ENCODE results near the gene NUDCD3.
"Not testable (repeated sequence)": the region's sequence is repeated elsewhere in the genome, so short reads cannot be mapped to it uniquely, and the experiment has no call there.

Gene NUDCD3

GRCh38 chr7:44518761-44519160, 28.3 kb upstream of the NUDCD3 start:
- H3K36me3 ChIP-seq (ENCODE audit: control insufficient read depth in 5 of 5, insufficient read depth in 5 of 5, low read length in 5 of 5) = no peaks in the 10 kb centered on the region
- H3K27ac ChIP-seq (ENCODE audit: low read depth, low read length) = no peak overlapping the region
- H3K4me1 ChIP-seq (ENCODE audit: control insufficient read depth in 5 of 5, insufficient read depth in 5 of 5, low read length in 5 of 5) = no peaks in the 10 kb centered on the region
- H3K27me3 ChIP-seq (ENCODE audit: control insufficient read depth in 5 of 5, insufficient read depth in 4 of 5, low read length in 5 of 5) = peaks cover 0 to 5% (median 0%) of the 10 kb centered on the region in 5 donors
- H3K9me3 ChIP-seq (ENCODE audit: control insufficient read depth in 5 of 5, low read length in 5 of 5) = peaks cover 0 to 1% (median 0%) of the 10 kb centered on the region in 5 donors
- no peak overlapping the region for H3K9ac ChIP-seq (ENCODE audit: low read length in 5 of 5)
- H3K4me3 ChIP-seq (ENCODE audit: low read depth in 1 of 5, low read length in 5 of 5) = no peak overlapping the region

- H3K9me3 ChIP-seq (ENCODE audit: control insufficient read depth in 5 of 5, low read length in 5 of 5) = no peaks in the 10 kb centered on the region
- H3K27ac ChIP-seq (ENCODE audit: low read depth, low read length) = no peak overlapping the region
- no peak overlapping the region for H3K9ac ChIP-seq (ENCODE audit: low read length in 5 of 5)
- H3K4me1 ChIP-seq (ENCODE audit: control insufficient read depth in 5 of 5, insufficient read depth in 5 of 5, low read length in 5 of 5) = no peaks in the 10 kb centered on the region
- H3K27me3 ChIP-seq (ENCODE audit: control insufficient read depth in 5 of 5, insufficient read depth in 4 of 5, low read length in 5 of 5) = peaks cover 0 to 5% (median 0%) of the 10 kb centered on the region in 5 donors
- H3K4me3 ChIP-seq (ENCODE audit: low read depth in 1 of 5, low read length in 5 of 5) = no peak overlapping the region
- peaks cover 0 to 6% (median 0%) of the 10 kb centered on the region in 5 donors for H3K36me3 ChIP-seq (ENCODE audit: control insufficient read depth in 5 of 5, insufficient read depth in 5 of 5, low read length in 5 of 5)
These were observed 26.7 kb upstream of the NUDCD3 start for GRCh38 chr7:44517175-44517574.

- peaks cover 0 to 6% (median 0%) of the 10 kb centered on the region in 5 donors for H3K36me3 ChIP-seq (ENCODE audit: control insufficient read depth in 5 of 5, insufficient read depth in 5 of 5, low read length in 5 of 5)
- H3K9ac ChIP-seq (ENCODE audit: low read length in 5 of 5) = no peak overlapping the region
- no peaks in the 10 kb centered on the region for H3K27me3 ChIP-seq (ENCODE audit: control insufficient read depth in 5 of 5, insufficient read depth in 4 of 5, low read length in 5 of 5)
- H3K27ac ChIP-seq (ENCODE audit: low read depth, low read length) = no peak overlapping the region
- no peaks in the 10 kb centered on the region for H3K9me3 ChIP-seq (ENCODE audit: control insufficient read depth in 5 of 5, low read length in 5 of 5)
- H3K4me1 ChIP-seq (ENCODE audit: control insufficient read depth in 5 of 5, insufficient read depth in 5 of 5, low read length in 5 of 5) = no peaks in the 10 kb centered on the region
- H3K4me3 ChIP-seq (ENCODE audit: low read depth in 1 of 5, low read length in 5 of 5) = no peak overlapping the region
These were observed 25.3 kb upstream of the NUDCD3 start for GRCh38 chr7:44515590-44516268.

GRCh38 chr7:44512736-44513135, 22.3 kb upstream of the NUDCD3 start:
- H3K4me3 ChIP-seq (ENCODE audit: low read depth in 1 of 5, low read length in 5 of 5) = no peak overlapping the region
- peaks cover 0 to 6% (median 0%) of the 10 kb centered on the region in 5 donors for H3K36me3 ChIP-seq (ENCODE audit: control insufficient read depth in 5 of 5, insufficient read depth in 5 of 5, low read length in 5 of 5)
- no peaks in the 10 kb centered on the region for H3K4me1 ChIP-seq (ENCODE audit: control insufficient read depth in 5 of 5, insufficient read depth in 5 of 5, low read length in 5 of 5)
- H3K27me3 ChIP-seq (ENCODE audit: control insufficient read depth in 5 of 5, insufficient read depth in 4 of 5, low read length in 5 of 5) = no peaks in the 10 kb centered on the region
- H3K9me3 ChIP-seq (ENCODE audit: control insufficient read depth in 5 of 5, low read length in 5 of 5) = peaks cover 0 to 2% (median 0%) of the 10 kb centered on the region in 5 donors
- H3K27ac ChIP-seq (ENCODE audit: low read depth, low read length) = no peak overlapping the region
- H3K9ac ChIP-seq (ENCODE audit: low read length in 5 of 5) = no peak overlapping the region

GRCh38 chr7:44511863-44512468, 21.5 kb upstream of the NUDCD3 start:
- peaks cover 0 to 6% (median 0%) of the 10 kb centered on the region in 5 donors for H3K36me3 ChIP-seq (ENCODE audit: control insufficient read depth in 5 of 5, insufficient read depth in 5 of 5, low read length in 5 of 5)
- no peaks in the 10 kb centered on the region for H3K27me3 ChIP-seq (ENCODE audit: control insufficient read depth in 5 of 5, insufficient read depth in 4 of 5, low read length in 5 of 5)
- H3K27ac ChIP-seq (ENCODE audit: low read depth, low read length) = no peak overlapping the region
- no peak overlapping the region for H3K4me3 ChIP-seq (ENCODE audit: low read depth in 1 of 5, low read length in 5 of 5)
- no peaks in the 10 kb centered on the region for H3K4me1 ChIP-seq (ENCODE audit: control insufficient read depth in 5 of 5, insufficient read depth in 5 of 5, low read length in 5 of 5)
- H3K9ac ChIP-seq (ENCODE audit: low read length in 5 of 5) = no peak overlapping the region
- H3K9me3 ChIP-seq (ENCODE audit: control insufficient read depth in 5 of 5, low read length in 5 of 5) = peaks cover 0 to 2% (median 0%) of the 10 kb centered on the region in 5 donors

- Histone ChIP-seq H3K36me3 (ENCODE audit: control insufficient read depth in 5 of 5, insufficient read depth in 5 of 5, low read length in 5 of 5) (peaks cover 0 to 6% (median 0%) of the 10 kb centered on the region in 5 donors), H3K9ac (ENCODE audit: low read length in 5 of 5) (no peak overlapping the region), H3K4me3 (ENCODE audit: low read depth in 1 of 5, low read length in 5 of 5) (no peak overlapping the region), H3K27me3 (ENCODE audit: control insufficient read depth in 5 of 5, insufficient read depth in 4 of 5, low read length in 5 of 5) (no peaks in the 10 kb centered on the region), H3K27ac (ENCODE audit: low read depth, low read length) (no peak overlapping the region), H3K4me1 (ENCODE audit: control insufficient read depth in 5 of 5, insufficient read depth in 5 of 5, low read length in 5 of 5) (no peaks in the 10 kb centered on the region), H3K9me3 (ENCODE audit: control insufficient read depth in 5 of 5, low read length in 5 of 5) (peaks cover 0 to 2% (median 0%) of the 10 kb centered on the region in 5 donors)
These were observed 20.8 kb upstream of the NUDCD3 start for GRCh38 chr7:44511236-44511635.

GRCh38 chr7:44508328-44509030, 18.0 kb upstream of the NUDCD3 start:
- Histone ChIP-seq H3K9me3 (ENCODE audit: control insufficient read depth in 5 of 5, low read length in 5 of 5) (peaks cover 0 to 2% (median 0%) of the 10 kb centered on the region in 5 donors), H3K27me3 (ENCODE audit: control insufficient read depth in 5 of 5, insufficient read depth in 4 of 5, low read length in 5 of 5) (no peaks in the 10 kb centered on the region), H3K4me1 (ENCODE audit: control insufficient read depth in 5 of 5, insufficient read depth in 5 of 5, low read length in 5 of 5) (no peaks in the 10 kb centered on the region), H3K9ac (ENCODE audit: low read length in 5 of 5) (no peak overlapping the region), H3K36me3 (ENCODE audit: control insufficient read depth in 5 of 5, insufficient read depth in 5 of 5, low read length in 5 of 5) (peaks cover 0 to 6% (median 0%) of the 10 kb centered on the region in 5 donors), H3K4me3 (ENCODE audit: low read depth in 1 of 5, low read length in 5 of 5) (no peak overlapping the region), H3K27ac (ENCODE audit: low read depth, low read length) (no peak overlapping the region)

DNA sequence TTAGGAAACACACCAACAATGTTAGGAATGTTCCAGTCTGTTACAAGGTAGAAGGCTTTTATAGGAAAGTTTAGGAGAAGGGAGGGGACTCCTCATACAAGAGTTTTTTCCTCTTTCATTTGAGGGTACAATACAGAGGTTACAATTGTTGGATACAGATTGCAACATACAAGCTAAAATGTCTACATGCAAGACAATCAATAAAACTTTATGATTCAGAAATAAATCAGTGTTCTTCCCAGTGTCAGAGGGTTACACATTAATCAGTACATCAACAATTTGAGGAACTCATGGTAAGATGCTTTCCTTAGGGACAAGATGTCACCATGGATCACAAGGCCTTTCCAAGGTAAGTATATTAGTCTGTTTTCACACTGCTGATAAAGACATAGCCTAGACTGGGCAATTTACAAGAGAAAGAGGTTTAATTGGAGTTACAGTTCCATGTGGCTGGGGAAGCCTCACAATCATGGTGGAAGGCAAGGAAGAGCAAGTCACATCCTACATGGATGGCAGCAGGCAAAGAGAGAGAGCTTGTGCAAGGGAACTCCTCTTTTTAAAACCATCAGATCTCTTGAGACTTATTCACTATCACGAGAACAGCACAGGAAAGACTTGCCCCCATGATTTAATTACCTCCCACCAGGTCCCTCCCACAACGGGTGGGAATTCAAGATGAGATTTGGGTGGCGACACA, 16.3 kb upstream of the NUDCD3 start:
- not testable (repeated sequence) for H3K4me1 ChIP-seq (ENCODE audit: control insufficient read depth in 5 of 5, insufficient read depth in 5 of 5, low read length in 5 of 5); H3K9ac ChIP-seq (ENCODE audit: low read length in 5 of 5); H3K4me3 ChIP-seq (ENCODE audit: low read depth in 1 of 5, low read length in 5 of 5); H3K36me3 ChIP-seq (ENCODE audit: control insufficient read depth in 5 of 5, insufficient read depth in 5 of 5, low read length in 5 of 5); H3K27ac ChIP-seq (ENCODE audit: low read depth, low read length); H3K9me3 ChIP-seq (ENCODE audit: control insufficient read depth in 5 of 5, low read length in 5 of 5); H3K27me3 ChIP-seq (ENCODE audit: control insufficient read depth in 5 of 5, insufficient read depth in 4 of 5, low read length in 5 of 5)

- H3K9me3 ChIP-seq (ENCODE audit: control insufficient read depth in 5 of 5, low read length in 5 of 5) = peaks cover 0 to 2% (median 0%) of the 10 kb centered on the region in 5 donors
- no peaks in the 10 kb centered on the region for H3K27me3 ChIP-seq (ENCODE audit: control insufficient read depth in 5 of 5, insufficient read depth in 4 of 5, low read length in 5 of 5)
- no peak overlapping the region for H3K27ac ChIP-seq (ENCODE audit: low read depth, low read length)
- no peaks in the 10 kb centered on the region for H3K4me1 ChIP-seq (ENCODE audit: control insufficient read depth in 5 of 5, insufficient read depth in 5 of 5, low read length in 5 of 5)
- H3K9ac ChIP-seq (ENCODE audit: low read length in 5 of 5) = no peak overlapping the region
- H3K4me3 ChIP-seq (ENCODE audit: low read depth in 1 of 5, low read length in 5 of 5) = no peak overlapping the region
- H3K36me3 ChIP-seq (ENCODE audit: control insufficient read depth in 5 of 5, insufficient read depth in 5 of 5, low read length in 5 of 5) = no peaks in the 10 kb centered on the region
These were observed 15.1 kb upstream of the NUDCD3 start for GRCh38 chr7:44505595-44505994.

Measured in subcutaneous abdominal adipose tissue (tissue), 5 donors.